IMR-90 (cell line): ENCODE data around the gene ATXN7L2. TPM values are rescaled to one million over a fixed set of nuclear protein-coding genes. Genes with fewer than 3 reads are reported as not detected.

ENCODE experiments used
- ATAC-seq: fragments of 200-7000 bp; cut with Tn5 transposase; 2 replicates; pipeline ENCODE4 v1.9.1; 2020; ENCODE audit warnings: low read depth, mild to moderate bottlenecking, moderate library complexity
- BruUV-seq: library from RNA; stranded (reverse); fragments of 400-500 nt; replicated peaks from 2 replicates; lab custom pipeline; 2021; lab: Mats Ljungman, UMichigan
- CTCF ChIA-PET: fragments of 300-600 bp; formaldehyde crosslinking; extraction: SDS; loops from one replicate; lab custom pipeline; 2021; ENCODE audit warnings: antibody characterized with exemption; lab: Yijun Ruan, JAX
- POLR2A ChIA-PET: fragments of 300-600 bp; sonication (Branson Sonifier 250); formaldehyde crosslinking; loops from one replicate; lab custom pipeline; 2022; ENCODE audit warnings: antibody characterized with exemption; ENCODE audit not compliant: unreplicated experiment; lab: Charles Lee
- DNase-seq: peaks from one replicate; pipeline ENCODE4 v3.0.0; 2013
- H2AFZ ChIP-seq: replicated peaks from 2 replicates; pipeline ENCODE3; 2013; ENCODE audit warnings: low read length, mild to moderate bottlenecking; ENCODE audit not compliant: poor library complexity
- H2AK5ac ChIP-seq: 2 replicates; pipeline ENCODE4 v1.6.1; 2013; ENCODE audit warnings: low read depth, low read length, inconsistent platforms
- H2AK9ac ChIP-seq: replicated peaks from 2 replicates; pipeline ENCODE3; 2013; ENCODE audit warnings: mild to moderate bottlenecking, low read depth, low read length, moderate library complexity; ENCODE audit not compliant: poor library complexity
- H2BK120ac ChIP-seq: 2 replicates; pipeline ENCODE4 v1.6.1; 2013; ENCODE audit warnings: low read depth, low read length, inconsistent platforms
- H2BK15ac ChIP-seq: 3 replicates; pipeline ENCODE4 v1.6.1; 2013; ENCODE audit warnings: low read depth, low read length, inconsistent platforms
- H2BK20ac ChIP-seq: 2 replicates; pipeline ENCODE4 v1.6.1; 2013; ENCODE audit warnings: low read depth, mild to moderate bottlenecking, inconsistent platforms, low read length, moderate library complexity
- H2BK5ac ChIP-seq: 2 replicates; pipeline ENCODE4 v1.6.1; 2013; ENCODE audit warnings: mild to moderate bottlenecking, low read depth, low read length, inconsistent platforms; ENCODE audit not compliant: poor library complexity, severe bottlenecking
- H3K14ac ChIP-seq: replicated peaks from 2 replicates; pipeline ENCODE4 v1.6.1; 2013; ENCODE audit warnings: low read depth, low read length, inconsistent platforms
- H3K18ac ChIP-seq: 2 replicates; pipeline ENCODE4 v1.6.1; 2013; ENCODE audit warnings: low read depth, low read length, control low read depth
- H3K23ac ChIP-seq: 2 replicates; pipeline ENCODE4 v1.6.1; 2013; ENCODE audit warnings: low read depth, low read length, inconsistent platforms
- H3K27ac ChIP-seq: 2 replicates; pipeline ENCODE4 v1.5.1; 2013; ENCODE audit warnings: mild to moderate bottlenecking, control low read depth, low read length; ENCODE audit not compliant: insufficient read depth
- H3K27me3 ChIP-seq: 2 replicates; pipeline ENCODE4 v1.6.1; 2013; ENCODE audit warnings: low read length; ENCODE audit not compliant: control insufficient read depth, insufficient read depth
- H3K36me3 ChIP-seq: 2 replicates; pipeline ENCODE4 v1.6.1; 2013; ENCODE audit warnings: low read length, mixed read lengths; ENCODE audit not compliant: control insufficient read depth, insufficient read depth
- H3K4ac ChIP-seq: 2 replicates; pipeline ENCODE4 v1.6.1; 2013; ENCODE audit warnings: low read depth, low read length, inconsistent platforms
- H3K4me1 ChIP-seq: 2 replicates; pipeline ENCODE4 v1.6.1; 2013; ENCODE audit warnings: low read length, mixed read lengths; ENCODE audit not compliant: control insufficient read depth, insufficient read depth
- H3K4me2 ChIP-seq: 2 replicates; pipeline ENCODE4 v1.6.1; 2013; ENCODE audit warnings: low read depth, mild to moderate bottlenecking, control low read depth, low read length, moderate library complexity
- H3K4me3 ChIP-seq: 2 replicates; pipeline ENCODE4 v1.5.1; 2013; ENCODE audit warnings: low read depth, mild to moderate bottlenecking, control low read depth, low read length, moderate library complexity; ENCODE audit not compliant: insufficient read depth
- H3K56ac ChIP-seq: 2 replicates; pipeline ENCODE4 v1.6.1; 2013; ENCODE audit warnings: low read length, inconsistent platforms; ENCODE audit not compliant: insufficient read depth; ENCODE audit errors: extremely low read depth
- H3K79me1 ChIP-seq, 2 experiments: 2 replicates each; pipeline ENCODE4 v1.6.1; 2013; ENCODE audit warnings: low read length in 2 of 2, inconsistent platforms in 1 of 2, low read depth in 1 of 2
- H3K9ac ChIP-seq: 2 replicates; pipeline ENCODE4 v1.6.1; 2013; ENCODE audit warnings: low read depth, low read length, control low read depth
- H3K9me1 ChIP-seq: 2 replicates; pipeline ENCODE4 v1.6.1; 2013; ENCODE audit warnings: low read length, inconsistent platforms; ENCODE audit not compliant: insufficient read depth
- H3K9me3 ChIP-seq: 2 replicates; pipeline ENCODE4 v1.6.1; 2013; ENCODE audit warnings: low read length; ENCODE audit not compliant: control insufficient read depth, insufficient read depth
- H4K20me1 ChIP-seq: 2 replicates; pipeline ENCODE4 v1.6.1; 2013; ENCODE audit warnings: low read length, inconsistent platforms; ENCODE audit not compliant: insufficient read depth
- H4K5ac ChIP-seq: 2 replicates; pipeline ENCODE4 v1.6.1; 2013; ENCODE audit warnings: mild to moderate bottlenecking, low read depth, low read length, control low read depth
- H4K8ac ChIP-seq, 2 experiments: 2 replicates each; pipeline ENCODE4 v1.6.1; 2013; ENCODE audit warnings: low read depth in 2 of 2, low read length in 2 of 2, control low read depth in 1 of 2, inconsistent platforms in 1 of 2
- H4K91ac ChIP-seq: 2 replicates; pipeline ENCODE4 v1.6.1; 2013; ENCODE audit warnings: low read depth, low read length, inconsistent platforms; ENCODE audit not compliant: insufficient read depth
- BHLHE40 ChIP-seq: fragments of 150-350 bp; IDR thresholded peaks from 2 replicates; pipeline ENCODE4 v1.6.1; 2016; ENCODE audit warnings: mild to moderate bottlenecking, low read depth, low read length
- CEBPB ChIP-seq: IDR thresholded peaks from 2 replicates; pipeline ENCODE4 v1.6.1; 2012; ENCODE audit warnings: low read depth, low read length, improper control_type of control experiment
- CHD1 ChIP-seq: IDR thresholded peaks from 2 replicates; pipeline ENCODE4 v1.6.1; 2012; ENCODE audit warnings: low read depth, low read length, improper control_type of control experiment
- CTCF ChIP-seq: conservative IDR thresholded peaks from 2 replicates; pipeline ENCODE4 v1.5.1; 2012; ENCODE audit warnings: mild to moderate bottlenecking, low read depth, low read length, improper control_type of control experiment
- FOS ChIP-seq: fragments of 150-350 bp; IDR thresholded peaks from 2 replicates; pipeline ENCODE4 v1.6.1; 2016; ENCODE audit warnings: low read depth, low read length
- MAFK ChIP-seq: IDR thresholded peaks from 2 replicates; pipeline ENCODE4 v1.6.1; 2012; ENCODE audit warnings: low read depth, low read length, improper control_type of control experiment
- MAZ ChIP-seq: IDR thresholded peaks from 2 replicates; pipeline ENCODE4 v1.6.1; 2012; ENCODE audit warnings: low read depth, mild to moderate bottlenecking, low read length, improper control_type of control experiment, moderate library complexity, borderline replicate concordance
- MXI1 ChIP-seq: IDR thresholded peaks from 2 replicates; pipeline ENCODE4 v1.6.1; 2012; ENCODE audit warnings: low read depth, mild to moderate bottlenecking, low read length, moderate library complexity, borderline replicate concordance
- NFE2L2 ChIP-seq: fragments of 150-350 bp; IDR thresholded peaks from 2 replicates; pipeline ENCODE4 v1.6.1; 2016; ENCODE audit warnings: low read depth, mild to moderate bottlenecking, low read length
- POLR2A ChIP-seq: IDR thresholded peaks from 2 replicates; pipeline ENCODE4 v1.6.1; 2012; ENCODE audit warnings: mild to moderate bottlenecking, low read depth, low read length
- RAD21 ChIP-seq: IDR thresholded peaks from 2 replicates; pipeline ENCODE4 v1.6.1; 2012; ENCODE audit warnings: low read length, improper control_type of control experiment
- RCOR1 ChIP-seq: IDR thresholded peaks from 2 replicates; pipeline ENCODE4 v1.6.1; 2012; ENCODE audit warnings: mild to moderate bottlenecking, low read length, improper control_type of control experiment; ENCODE audit not compliant: insufficient replicate concordance
- RFX5 ChIP-seq: IDR thresholded peaks from 2 replicates; pipeline ENCODE4 v1.8.0; 2012; ENCODE audit warnings: low read depth, mild to moderate bottlenecking, low read length, moderate library complexity
- SMC3 ChIP-seq: fragments of 150-350 bp; IDR thresholded peaks from 2 replicates; pipeline ENCODE4 v1.6.1; 2016; ENCODE audit warnings: low read depth, mild to moderate bottlenecking, antibody characterized with exemption, low read length, moderate library complexity
- WGBS, 2 experiments: methylation state at CpG; one replicate each; pipeline versions ENCODE4 v1.1.5 to v1.1.7; 2013; ENCODE audit warnings: missing lambda C conversion rate in 2 of 2; ENCODE audit not compliant: insufficient read length in 1 of 2; ENCODE audit errors: extremely low coverage in 2 of 2; 5-methylcytosine and 5-hydroxymethylcytosine counted together
- dilution Hi-C: fragments of 300-500 bp; cut with HindIII; formaldehyde crosslinking; loops from one replicate; pipeline ENCODE4 v1.14.3; 2018; ENCODE audit warnings: low sequenced_read_pairs; ENCODE audit not compliant: unreplicated experiment
- in situ Hi-C: fragments of 300-500 bp; cut with MboI; formaldehyde crosslinking; loops from 3 replicates; pipeline ENCODE4 v1.14.3; 2019; ENCODE audit warnings: low sequenced_read_pairs, inconsistent platforms, mixed read lengths
- intact Hi-C: fragments of 100-400 bp; cut with micrococcal nuclease; formaldehyde crosslinking; loops from 2 replicates; pipeline ENCODE4 v1.10.0; 2022
- polyA plus RNA-seq, 3 experiments: library from polyadenylated mRNA; depleted of rRNA; stranded (reverse); fragments of >200 nt; gene quantifications; 2 replicates each; pipeline ENCODE4 v1.2.3, GENCODE V29; 2012; ENCODE audit warnings: low replicate concordance in 1 of 3
- total RNA-seq: library from RNA; depleted of rRNA; stranded (reverse); fragments of >200 nt; gene quantifications from 2 replicates; pipeline ENCODE4 v1.2.3, GENCODE V29; 2012
- TF ChIP-seq, protein P1 (sequence below): fragments of 150-350 bp; IDR thresholded peaks from 2 replicates; pipeline ENCODE4 v1.6.1; 2017; ENCODE audit warnings: mild to moderate bottlenecking, antibody characterized with exemption, low read length, low read depth
- TF ChIP-seq, protein P2 (sequence below): fragments of 150-350 bp; IDR thresholded peaks from 2 replicates; pipeline ENCODE4 v1.6.1; 2016; ENCODE audit warnings: low read depth, mild to moderate bottlenecking, low read length, moderate library complexity, borderline replicate concordance

Gene ATXN7L2
- total and polyA plus RNA-seq, 2 of the 4 experiments (the other 2 are of a cell fraction), result 1.3 to 4.8 TPM

DNA sequence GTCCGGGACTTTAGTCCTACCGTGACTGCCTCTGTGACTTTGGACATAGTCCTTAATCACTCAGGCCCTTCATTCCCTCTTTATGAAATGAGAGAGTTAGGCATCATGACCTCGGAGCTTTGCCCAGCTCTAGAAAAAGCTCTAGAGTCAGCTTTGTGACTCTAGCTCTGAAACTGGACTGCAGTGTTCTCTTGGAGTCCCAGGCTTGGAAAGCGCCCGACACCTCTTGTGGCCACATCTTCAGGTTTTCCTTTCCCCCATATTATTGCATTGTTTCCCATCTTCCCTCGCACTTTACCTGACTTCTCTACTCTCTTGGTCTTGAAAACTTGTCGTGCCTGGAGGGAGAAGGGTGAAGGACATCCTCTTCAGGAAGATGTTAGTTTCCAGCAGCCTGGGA is 38.3 kb downstream of the ATXN7L2 start:
- H4K5ac ChIP-seq, result no peak overlapping the region
- no peak overlapping the region for H2BK5ac ChIP-seq
- no peak for DNase-seq
- ChIA-PET POLR2A (no interaction called here), CTCF (no interaction called here)
- H3K23ac ChIP-seq, result no peak overlapping the region
- H3K18ac ChIP-seq, result no peak overlapping the region
- H3K4me2 ChIP-seq, result no peak overlapping the region
- H3K4ac ChIP-seq, result no peak overlapping the region
- no peaks in the 10 kb centered on the region for H3K9me3 ChIP-seq
- dilution Hi-C loops, result no loop called here
- H3K14ac ChIP-seq, result no peak overlapping the region
- no peak overlapping the region for H2AK9ac ChIP-seq
- H2BK15ac ChIP-seq, result no peak overlapping the region
- no TSS peak for BruUV-seq
- H2BK20ac ChIP-seq, result no peak overlapping the region
- no peaks in the 10 kb centered on the region for H4K20me1 ChIP-seq
- intact Hi-C loops, result no loop called here
- TF ChIP-seq SMC3 (no peak), BHLHE40 (no peak), CTCF (no peak), FOS (no peak), RCOR1 (no peak), CEBPB (no peak), NFE2L2 (no peak), MXI1 (no peak), RAD21 (no peak), MAZ (no peak), POLR2A (no peak), MAFK (no peak), CHD1 (no peak), RFX5 (no peak)
- TF ChIP-seq, protein P1, sequence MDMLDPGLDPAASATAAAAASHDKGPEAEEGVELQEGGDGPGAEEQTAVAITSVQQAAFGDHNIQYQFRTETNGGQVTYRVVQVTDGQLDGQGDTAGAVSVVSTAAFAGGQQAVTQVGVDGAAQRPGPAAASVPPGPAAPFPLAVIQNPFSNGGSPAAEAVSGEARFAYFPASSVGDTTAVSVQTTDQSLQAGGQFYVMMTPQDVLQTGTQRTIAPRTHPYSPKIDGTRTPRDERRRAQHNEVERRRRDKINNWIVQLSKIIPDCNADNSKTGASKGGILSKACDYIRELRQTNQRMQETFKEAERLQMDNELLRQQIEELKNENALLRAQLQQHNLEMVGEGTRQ, result no peak
- TF ChIP-seq, protein P2, sequence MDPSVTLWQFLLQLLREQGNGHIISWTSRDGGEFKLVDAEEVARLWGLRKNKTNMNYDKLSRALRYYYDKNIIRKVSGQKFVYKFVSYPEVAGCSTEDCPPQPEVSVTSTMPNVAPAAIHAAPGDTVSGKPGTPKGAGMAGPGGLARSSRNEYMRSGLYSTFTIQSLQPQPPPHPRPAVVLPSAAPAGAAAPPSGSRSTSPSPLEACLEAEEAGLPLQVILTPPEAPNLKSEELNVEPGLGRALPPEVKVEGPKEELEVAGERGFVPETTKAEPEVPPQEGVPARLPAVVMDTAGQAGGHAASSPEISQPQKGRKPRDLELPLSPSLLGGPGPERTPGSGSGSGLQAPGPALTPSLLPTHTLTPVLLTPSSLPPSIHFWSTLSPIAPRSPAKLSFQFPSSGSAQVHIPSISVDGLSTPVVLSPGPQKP, result no peak
- no peaks in the 10 kb centered on the region for H3K79me1 ChIP-seq
- WGBS, 2 experiments, result no CpG with 5 or more reads among the region's 7 CpGs
- H3K27me3 ChIP-seq, result peaks cover 29% of the 10 kb centered on the region
- H3K4me1 ChIP-seq, result no peaks in the 10 kb centered on the region
- no peaks in the 10 kb centered on the region; the same call in 1 of the 2 replicates for H3K9me1 ChIP-seq
- H4K8ac ChIP-seq, result no peak overlapping the region
- in situ Hi-C loops, result no loop called here
- no peak overlapping the region for H3K9ac ChIP-seq
- no peak for ATAC-seq
- no peak overlapping the region for H3K27ac ChIP-seq
- H3K36me3 ChIP-seq, result no peaks in the 10 kb centered on the region
- no peak overlapping the region for H2AK5ac ChIP-seq
- H2AFZ ChIP-seq, result no peak overlapping the region
- H4K91ac ChIP-seq, result no peak overlapping the region
- H3K4me3 ChIP-seq, result no peak overlapping the region
- H2BK120ac ChIP-seq, result no peak overlapping the region
- no peak overlapping the region for H3K56ac ChIP-seq
